A172 (cell line): ENCODE data around the gene DRP2. TPM values are rescaled to one million over a fixed set of nuclear protein-coding genes. Genes with fewer than 3 reads are reported as not detected.
"Not testable (repeated sequence)": the region's sequence is repeated elsewhere in the genome, so short reads cannot be mapped to it uniquely, and the experiment has no call there.

Source experiments
- DNase-seq: peaks from one replicate; pipeline ENCODE4 v3.0.0-alpha.2; 2015; ENCODE audit warnings: low spot score
- total RNA-seq: library from RNA; depleted of rRNA; stranded (reverse); fragments of >200 nt; shearing (Covaris generic); gene quantifications from 2 replicates; pipeline ENCODE4 v1.2.3, GENCODE V29; 2014; rRNA removed

Gene DRP2
- total RNA-seq, 1 experiment from 2014 or later: 0.05 TPM

DNA sequence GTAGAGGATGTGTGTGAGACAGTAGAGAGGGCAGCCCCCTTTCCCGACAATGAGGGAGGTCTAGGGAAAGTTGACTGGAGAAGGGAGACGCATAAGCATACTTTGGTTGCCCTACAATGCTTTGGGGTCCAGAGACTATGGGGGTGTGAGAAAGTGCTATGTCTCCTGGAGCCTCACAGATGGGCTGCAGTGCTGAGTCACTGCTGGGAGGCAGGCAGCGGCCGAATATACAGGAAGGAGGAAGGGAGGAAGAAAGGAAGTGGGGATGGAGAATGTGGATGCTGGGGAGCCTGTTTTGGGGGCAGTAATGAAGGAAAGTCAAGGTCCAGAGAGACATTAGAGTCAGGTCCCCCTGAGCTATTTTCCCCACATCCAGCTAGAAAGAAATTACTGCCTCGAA, 12.7 kb downstream of the DRP2 start:
- DNase-seq: no peak

DNA sequence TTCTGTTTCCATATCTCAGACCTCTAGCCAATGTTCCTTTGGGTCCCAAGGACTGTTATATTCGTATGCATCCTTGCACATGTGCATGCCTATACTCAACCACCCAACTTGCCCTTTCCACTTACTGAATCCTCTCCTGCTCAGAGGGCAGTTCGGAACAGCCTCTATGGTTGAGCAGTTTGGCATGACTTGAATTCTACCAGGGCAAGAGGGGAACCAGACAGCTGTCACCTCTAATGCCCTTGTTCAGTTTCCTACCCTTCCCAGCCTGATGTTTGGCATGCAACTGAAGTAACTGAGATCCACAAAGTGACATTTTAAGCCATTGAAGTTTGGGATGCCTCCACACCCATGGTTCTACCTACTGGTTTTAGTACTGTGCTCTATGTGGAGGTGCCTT, 17.5 kb downstream of the DRP2 start:
- no peak for DNase-seq

DNA sequence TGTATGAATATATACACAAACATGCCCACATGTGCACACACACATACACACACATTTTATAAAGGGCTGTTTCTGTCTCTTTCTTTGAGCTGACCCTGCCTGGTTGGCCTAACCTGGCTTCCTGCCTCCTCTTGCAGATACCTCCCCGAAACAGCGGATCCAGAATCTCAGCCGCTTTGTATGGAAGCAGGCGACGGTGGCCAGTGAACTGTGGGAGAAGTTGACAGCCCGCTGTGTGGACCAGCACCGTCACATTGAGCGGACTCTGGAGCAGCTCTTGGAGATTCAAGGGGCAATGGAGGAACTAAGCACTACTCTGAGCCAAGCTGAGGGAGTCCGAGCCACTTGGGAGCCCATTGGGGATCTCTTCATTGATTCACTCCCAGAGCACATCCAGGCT, 21.9 kb downstream of the DRP2 start:
- DNase-seq: no peak

DNA sequence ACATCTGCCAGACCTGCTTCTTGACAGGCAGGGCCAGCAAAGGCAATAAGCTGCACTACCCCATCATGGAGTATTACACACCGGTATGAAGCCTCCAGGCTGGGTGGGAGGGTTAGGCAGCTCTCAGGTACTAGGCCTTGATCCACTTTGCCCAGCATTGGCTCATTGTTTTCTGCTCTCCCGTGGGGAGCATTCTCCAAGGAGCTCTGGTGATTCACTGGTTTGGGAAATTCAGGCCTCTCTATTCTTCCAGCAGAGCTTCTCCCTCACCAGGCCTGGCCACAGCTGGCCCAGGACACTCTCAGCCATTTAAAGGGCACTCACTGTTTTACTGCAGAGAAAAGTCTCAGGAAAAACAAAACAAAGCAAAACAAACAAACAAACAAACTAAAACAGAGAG, 33.0 kb downstream of the DRP2 start:
- DNase-seq: no peak

DNA sequence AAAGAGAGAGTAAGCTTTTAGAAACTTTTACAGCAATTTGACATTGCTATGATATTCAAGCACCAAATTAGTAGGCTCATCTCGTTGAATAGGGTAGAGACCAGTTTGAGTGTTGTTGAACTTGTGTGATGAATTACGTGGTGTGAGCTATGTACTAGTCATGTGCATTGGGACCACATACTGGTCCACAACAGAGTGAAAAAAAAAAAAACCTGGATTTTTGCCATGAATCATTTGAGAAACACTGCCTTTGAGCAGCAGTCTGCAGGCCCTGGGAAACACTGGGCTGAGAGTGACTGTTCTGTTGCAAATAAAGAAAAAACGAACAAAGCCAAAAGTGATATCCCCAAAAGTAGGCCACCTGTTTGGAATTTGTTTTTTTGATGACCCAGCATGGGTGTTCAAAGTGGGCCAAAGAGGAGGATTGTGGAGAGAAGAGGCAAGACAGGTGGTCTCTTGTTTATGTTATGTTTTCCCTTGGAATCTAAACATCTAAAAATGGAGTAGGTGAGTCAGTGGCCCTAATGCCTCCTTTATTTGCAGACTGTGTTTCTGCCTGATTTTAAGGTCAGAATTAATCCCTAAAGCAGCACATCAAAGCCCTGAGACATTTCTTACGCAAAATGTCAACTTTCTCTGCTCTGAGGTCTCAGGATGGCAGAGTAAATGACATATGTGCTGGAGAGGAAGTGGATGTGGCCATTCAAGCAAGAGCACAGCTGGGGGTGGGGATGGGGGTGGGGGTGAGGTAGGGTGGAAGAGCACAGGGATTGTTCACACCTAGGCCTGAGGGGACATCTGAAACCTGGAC, 38.1 kb downstream of the DRP2 start:
- no peak for DNase-seq

DNA sequence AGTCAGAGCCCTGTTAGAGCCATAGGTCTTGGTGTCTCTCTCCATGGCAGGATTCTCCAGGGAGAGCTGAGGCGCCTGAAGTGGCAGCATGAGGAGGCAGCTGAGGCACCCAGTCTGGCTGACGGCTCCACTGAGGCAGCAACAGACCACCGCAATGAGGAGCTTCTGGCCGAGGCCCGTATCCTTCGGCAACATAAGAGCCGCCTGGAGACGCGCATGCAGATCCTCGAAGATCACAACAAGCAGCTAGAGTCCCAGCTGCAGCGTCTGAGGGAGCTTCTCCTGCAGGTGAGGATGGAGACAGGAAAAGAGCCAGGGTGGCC, 38.6 kb downstream of the DRP2 start:
- DNase-seq: no peak

DNA sequence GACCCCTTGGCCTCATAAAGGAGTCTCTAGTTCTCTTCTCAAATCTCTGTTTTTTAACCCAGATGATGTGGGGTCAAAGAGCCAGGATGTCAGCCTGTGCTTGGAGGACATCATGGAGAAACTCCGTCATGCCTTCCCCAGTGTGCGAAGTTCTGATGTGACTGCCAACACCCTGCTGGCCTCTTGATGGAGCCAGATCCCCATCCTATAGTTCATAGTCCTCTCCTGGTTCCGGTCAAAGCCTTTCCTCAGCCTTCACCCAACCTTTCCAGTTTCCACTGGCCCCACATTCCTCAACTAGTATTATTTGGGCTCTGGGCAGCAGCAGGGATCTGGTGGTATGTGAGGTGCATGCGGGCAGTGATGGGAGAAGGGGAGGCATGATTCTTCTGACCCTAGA, 40.8 kb downstream of the DRP2 start:
- no peak for DNase-seq

DNA sequence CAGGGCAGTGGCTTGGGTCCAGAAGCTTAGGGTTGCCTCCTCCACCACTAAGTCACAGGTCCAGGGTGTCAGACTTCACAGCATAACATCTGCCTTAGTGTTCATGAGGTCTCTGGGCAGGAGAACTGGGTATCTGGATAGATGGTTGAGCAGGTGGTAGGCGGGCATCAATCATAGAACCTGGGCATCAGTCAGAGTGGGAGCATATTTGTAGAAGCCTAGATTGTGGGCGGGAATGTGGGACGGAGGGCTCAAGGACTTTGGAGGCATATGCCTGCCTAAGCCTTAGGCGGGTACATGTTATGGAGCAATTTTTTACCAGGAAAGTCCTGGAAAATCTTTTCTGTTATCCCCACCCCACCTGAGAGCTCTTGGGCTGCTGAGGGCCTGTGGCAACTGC, 43.0 kb downstream of the DRP2 start:
- no peak for DNase-seq

DNA sequence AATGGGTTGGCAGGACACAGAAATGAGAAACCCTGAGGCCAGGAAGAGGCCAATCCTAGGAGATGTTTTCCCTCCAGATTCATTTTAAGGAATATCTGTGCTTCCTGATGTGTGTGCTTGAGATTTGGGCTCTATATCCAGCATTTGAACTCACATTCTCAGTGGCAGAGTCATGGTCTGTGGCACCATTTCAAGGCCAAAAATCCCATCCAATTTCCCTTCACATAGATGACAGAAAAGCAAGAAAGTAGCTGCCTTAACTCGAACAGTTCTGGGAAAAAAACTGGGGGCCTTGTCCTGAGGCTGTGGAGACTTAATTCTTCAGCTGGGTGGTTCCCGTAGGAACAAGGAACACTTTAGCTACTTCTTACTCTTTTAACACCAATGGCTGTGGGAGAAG, 44.2 kb downstream of the DRP2 start:
- DNase-seq: no peak

DNA sequence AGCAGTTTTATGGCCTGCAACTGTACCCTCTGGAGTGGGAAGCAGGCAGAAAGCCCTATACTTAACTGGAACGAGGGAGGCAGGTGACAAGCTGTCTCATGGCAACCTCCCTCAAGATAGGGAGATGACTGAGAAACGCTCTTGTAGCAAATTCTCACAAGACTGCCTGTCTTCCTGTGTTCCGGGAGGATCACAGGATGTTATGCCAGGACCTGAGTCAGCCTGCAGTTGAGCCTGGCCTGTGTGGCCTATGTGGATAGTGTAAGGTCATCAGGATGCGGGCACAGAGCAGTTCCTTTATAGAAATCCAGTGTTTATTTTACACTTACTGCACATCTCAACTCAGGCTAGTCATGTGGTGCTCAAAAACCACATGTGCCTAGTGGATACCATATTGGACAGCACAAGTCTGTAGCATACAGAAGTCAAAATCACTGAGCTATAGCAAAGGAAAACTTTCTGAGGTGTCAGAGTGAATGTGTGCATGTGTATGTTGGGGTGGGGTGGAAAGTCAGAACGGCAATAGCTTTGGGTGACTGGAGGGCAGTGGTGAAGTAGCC, 46.4 kb downstream of the DRP2 start:
- DNase-seq: peak; percentile 44

DNA sequence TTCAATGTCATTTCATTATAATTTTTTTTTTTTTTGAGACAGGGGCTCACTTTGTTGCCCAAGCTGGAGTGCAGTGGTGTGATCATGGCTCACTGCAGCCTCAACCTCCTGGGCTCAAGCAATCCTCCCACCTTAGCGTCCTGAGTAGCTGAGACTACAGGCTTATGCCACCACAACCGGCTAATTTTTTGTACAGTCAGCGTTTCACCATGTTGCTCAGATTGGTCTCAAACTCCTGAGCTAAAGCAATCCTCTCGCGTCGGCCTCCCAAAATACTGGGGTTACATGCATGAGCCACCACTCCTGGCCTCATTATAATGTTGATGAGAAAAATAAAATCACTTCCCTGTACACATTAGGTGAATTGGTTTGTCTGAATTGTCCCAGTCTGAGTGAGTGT, 54.6 kb downstream of the DRP2 start:
- no peak for DNase-seq

DNA sequence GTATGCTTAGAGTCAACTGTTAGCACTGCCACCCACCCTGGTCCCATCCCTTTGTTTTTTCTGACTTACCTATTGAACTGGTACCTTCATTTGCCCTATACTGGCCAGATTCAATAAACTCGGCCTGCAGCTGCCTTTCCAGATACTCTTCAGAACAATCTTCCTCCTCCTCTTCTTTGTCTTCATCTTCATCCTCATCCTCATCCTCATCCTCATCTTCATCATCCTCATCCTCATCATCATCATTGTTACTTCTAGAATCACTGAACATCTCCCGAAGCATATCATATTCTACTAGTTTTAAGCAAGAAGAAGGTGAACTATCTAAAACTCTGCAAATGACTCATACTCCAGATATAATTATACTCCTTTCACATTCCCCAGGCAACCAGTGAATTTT, 56.7 kb downstream of the DRP2 start:
- no peak for DNase-seq

DNA sequence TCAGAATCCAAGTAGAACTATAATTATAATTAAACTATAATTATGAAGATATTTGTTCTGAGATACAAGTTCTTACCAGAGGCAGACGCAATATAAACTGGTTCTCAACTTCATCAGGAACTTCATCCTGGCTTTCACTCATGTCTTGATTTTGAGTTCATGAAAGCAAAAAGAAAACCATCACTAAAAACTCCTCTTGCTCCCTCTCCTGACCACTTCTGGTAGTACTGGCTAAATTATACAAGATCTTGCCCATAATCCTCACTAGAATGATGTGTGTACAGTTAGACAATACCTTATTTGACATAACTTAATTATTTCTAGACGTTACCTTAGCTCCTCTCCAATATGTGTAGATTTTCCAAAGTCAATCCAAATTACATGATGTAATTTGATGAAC, 67.8 kb downstream of the DRP2 start:
- peak; percentile 20 for DNase-seq

DNA sequence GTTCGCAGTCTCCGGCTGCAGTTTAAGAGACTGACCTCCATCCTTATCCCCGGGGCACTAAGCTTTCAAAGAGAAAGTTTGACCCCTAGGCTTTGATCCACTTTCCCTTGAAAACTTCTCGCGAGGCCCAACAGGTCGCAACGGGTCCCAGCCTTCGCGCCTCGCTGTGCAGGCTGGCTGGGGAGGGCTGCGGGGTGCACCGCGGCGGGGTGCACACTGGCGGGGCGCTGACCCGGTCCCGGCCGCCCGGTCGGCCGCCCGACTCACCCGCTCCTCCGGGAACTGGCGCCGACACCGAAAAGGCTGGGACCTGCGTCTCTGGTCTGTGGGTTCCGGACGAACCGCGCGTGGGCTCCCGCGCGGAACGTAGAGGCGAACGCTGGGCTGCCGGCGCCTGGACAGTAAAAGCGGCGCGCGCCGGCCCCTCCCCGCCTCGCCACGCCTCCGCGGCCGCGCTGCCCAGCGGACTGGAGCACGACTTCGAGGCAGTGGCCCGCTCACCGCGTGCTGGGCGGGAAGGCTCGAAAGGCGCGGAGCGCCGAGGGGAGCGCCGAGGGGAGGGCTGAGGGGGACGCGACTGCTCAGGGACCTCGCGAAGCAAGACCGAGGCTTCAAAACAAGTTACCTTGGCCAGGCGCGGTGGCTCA, 71.5 kb downstream of the DRP2 start, which contains the start of gene TAF7L:
TSS of gene TAF7L (minus strand) at position 378 of the 647 bp plus-strand sequence. CDS start 3,791 bp downstream, outside the sequence.
- DNase-seq: no peak

DNA sequence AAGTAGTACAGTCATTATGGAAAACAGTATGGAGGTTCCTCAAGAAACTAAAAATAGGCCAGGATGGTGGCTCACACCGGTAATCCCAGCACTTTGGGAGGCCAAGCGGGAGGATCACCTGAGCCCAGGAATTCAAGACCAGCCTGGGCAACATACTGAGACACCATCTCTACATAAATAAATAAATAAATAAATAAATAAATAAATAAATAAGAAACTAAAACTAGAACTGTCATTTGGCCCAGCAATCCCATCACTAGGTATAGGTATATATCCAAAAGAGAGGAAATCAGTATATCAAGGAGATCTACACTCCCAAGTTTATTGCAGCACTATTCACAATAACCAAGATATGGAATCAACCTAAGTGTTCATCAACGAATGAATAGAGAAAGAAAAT, 76.0 kb downstream of the DRP2 start:
- not testable (repeated sequence) for DNase-seq

DNA sequence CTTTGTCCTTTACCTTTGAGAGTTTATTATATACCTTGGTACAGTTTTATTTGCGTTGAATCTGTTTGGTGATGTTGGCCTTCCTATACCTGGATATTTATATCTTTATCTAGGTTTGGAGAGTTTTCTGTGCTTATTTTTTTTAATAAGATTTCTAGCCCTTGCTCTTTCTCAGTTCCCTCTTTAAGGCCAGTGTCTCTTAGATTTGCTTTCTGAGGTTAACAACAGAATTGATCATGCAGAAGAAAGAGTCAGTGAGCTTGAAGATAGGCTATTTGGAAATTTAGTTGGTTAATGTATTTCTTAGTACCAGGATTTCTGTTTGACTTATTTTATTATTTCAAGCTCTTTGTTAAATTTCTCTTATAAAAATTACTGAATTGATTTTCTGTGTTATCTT, 84.2 kb downstream of the DRP2 start:
- DNase-seq: no peak

Other genes with a start within 250 kb of the DRP2 start
- 16.5 and 17.8 TPM in 2 replicates for gene TRMT2B, start 167.7 kb upstream of the DRP2 start, total RNA-seq
- not detected in 2 replicates for gene TMEM35A, start 140.9 kb upstream of the DRP2 start, total RNA-seq
- 15.8 and 22.2 TPM in 2 replicates for gene CENPI, start 121.6 kb upstream of the DRP2 start, total RNA-seq
- gene TAF7L, start 71.5 kb downstream of the DRP2 start, total RNA-seq: not detected in 2 replicates
- gene TIMM8A, start 129.0 kb downstream of the DRP2 start, total RNA-seq: 1.8 and 3.4 TPM in 2 replicates
- gene BTK, start 166.4 kb downstream of the DRP2 start, total RNA-seq: not detected in 2 replicates
- 859 and 1,447 TPM in 2 replicates for gene RPL36A, start 171.2 kb downstream of the DRP2 start, total RNA-seq
- gene GLA, start 188.1 kb downstream of the DRP2 start, total RNA-seq: 33.6 and 40.4 TPM in 2 replicates
- gene HNRNPH2, start 188.4 kb downstream of the DRP2 start, total RNA-seq: 47.8 and 49.7 TPM in 2 replicates